Breast epithelium (tissue), 3 donors: ENCODE results near the gene LYRM4.

Experiments
- POLR2A ChIP-seq: fragments of 450-650 bp; IDR thresholded peaks from one replicate; pipeline ENCODE4 v1.6.1; 2016; ENCODE audit warnings: antibody characterized with exemption, mild to moderate bottlenecking, moderate library complexity
- POLR2AphosphoS5 ChIP-seq, 3 donors: sonication (generic); formaldehyde crosslinking; IDR thresholded peaks; one replicate each; pipeline ENCODE4 v1.6.1; 2017; ENCODE audit warnings: antibody characterized with exemption in 3 of 3

DNA sequence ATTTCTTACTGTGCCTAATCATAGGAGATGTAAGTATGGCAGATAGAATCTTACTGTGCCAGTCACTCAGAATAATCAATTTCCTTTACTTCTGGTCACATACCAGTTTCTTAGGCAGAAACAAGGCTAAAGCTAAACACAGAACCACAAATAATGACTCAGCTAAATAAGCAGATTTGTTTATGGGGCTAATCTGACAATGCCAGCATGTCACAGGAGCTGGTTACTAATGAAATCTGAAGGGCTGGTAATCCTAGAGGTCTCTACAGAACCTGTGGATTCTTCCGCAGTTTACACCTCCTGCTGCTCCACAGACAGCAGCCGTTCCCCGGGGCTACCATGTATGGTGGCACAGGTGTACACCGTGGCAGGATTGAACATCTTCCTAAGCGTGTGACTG is 80.8 kb downstream of the LYRM4 start:
- no peak for TF ChIP-seq POLR2AphosphoS5 (IDR thresholded peaks at IDR 0.05)
- TF ChIP-seq POLR2A = no peak
